Activated naive CD8-positive, alpha-beta T cell treated with anti-CD3 and anti-CD28 coated beads, Interleukin-2, amount 50 U/mL, for 16 hours (primary cell): Measurements from ENCODE around the gene SLIT3.

Source experiments
- DNase-seq: peaks from one replicate; pipeline ENCODE4 v3.0.0-alpha.2; 2020; ENCODE audit warnings: low read depth, low spot score

Gene SLIT3

GRCh38 chr5:169176709-169177694, 123.9 kb downstream of the SLIT3 start:
- DNase-seq, result no peak

DNA sequence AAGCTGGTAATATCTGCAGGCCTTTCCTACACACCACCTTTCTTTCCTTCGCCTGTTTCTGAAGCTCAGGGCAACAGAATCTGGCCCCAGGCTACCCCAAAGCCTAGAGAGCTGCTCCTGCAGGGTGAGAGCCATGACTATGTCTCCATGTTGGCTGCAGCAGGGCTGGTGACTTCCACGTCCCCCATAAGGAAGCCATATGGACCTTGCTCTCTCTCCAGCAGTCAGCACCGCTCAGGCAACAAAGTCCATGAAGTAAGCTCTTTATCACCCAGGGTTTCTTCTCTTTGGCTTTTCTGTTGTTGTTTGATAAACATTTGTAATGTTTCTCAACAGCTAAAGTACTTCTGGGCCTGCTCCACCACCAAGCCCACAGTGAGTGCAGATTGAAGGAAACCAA, 125.2 kb downstream of the SLIT3 start:
- DNase-seq, result no peak

DNA sequence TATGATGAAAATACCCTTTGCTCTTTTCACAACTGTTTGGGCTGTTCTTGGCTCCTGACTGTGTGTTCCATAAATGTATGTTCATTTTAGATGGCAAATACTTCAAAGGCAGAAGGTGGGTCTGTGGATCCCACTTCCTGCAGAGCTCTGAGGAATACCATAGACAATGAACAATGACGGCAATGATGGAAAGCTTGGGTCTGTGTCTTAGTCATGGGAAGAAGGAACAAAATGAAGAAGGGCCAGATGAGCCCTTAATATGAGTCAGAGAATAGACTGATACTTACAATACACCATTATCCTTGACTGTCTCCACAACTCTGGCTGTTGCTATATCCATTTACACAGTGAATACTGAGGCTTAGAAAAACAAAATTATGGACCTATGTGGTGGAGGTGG, 126.0 kb downstream of the SLIT3 start:
- no peak for DNase-seq

DNA sequence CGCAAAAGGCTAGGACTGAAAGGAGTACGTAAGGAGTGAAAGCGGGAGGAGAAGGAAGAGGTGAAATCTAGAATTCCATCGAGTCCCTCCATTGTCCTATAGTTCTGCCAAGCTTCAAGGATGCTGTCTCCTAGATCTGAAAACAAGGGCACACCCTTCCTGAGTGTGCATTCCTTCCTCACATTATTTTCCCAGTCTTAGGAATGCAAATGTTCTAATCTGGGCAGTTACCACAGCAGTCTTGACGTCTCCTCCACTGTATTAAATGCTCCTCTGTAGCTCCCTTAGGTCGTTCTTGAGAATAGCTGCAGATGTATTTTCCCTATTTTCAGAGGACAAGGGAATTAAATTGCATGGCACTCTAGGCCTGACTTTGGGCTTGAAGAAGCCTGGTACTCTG, 127.6 kb downstream of the SLIT3 start:
- DNase-seq, result no peak

DNA sequence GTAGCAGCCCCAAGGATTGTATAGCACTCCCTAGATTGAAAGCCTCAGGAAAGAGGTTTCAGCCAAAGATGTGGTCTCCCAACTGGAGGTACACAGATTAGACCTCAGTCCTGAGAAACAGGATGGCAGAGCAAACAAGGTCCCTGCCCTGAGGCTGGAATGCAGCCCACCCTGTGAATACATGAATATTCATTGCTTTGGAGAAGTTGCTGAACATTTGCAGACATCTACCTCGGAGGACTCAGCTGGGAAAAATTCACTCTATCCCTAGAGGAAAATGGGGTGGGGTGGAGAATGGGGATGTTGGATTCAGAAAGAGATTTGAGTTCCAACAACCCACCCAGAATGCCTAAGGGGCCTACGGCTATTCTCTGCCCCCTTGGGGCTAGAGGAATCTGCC, 129.4 kb downstream of the SLIT3 start:
- no peak for DNase-seq

DNA sequence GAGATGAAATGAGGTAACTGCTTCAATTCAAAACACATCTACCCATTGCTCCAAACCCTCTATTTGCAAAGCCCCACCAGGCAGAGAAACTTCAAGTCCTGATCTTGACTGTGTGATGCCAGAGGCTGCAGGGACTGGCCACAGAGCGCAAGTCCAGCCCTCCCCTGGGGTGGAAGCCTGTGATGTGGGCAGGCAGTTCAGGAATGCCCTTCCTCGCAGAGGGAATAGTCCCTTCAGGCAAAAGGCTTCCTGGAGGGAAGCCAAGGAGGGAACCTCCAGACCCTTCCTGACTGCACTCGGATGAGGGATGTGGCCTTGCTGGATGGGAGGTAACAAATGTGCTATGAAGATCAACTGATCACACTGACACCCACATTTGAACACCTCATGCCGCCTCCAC, 131.2 kb downstream of the SLIT3 start:
- no peak for DNase-seq

- DNase-seq, result no peak
Measured at GRCh38 chr5:169168280-169168679, 132.7 kb downstream of the SLIT3 start.

DNA sequence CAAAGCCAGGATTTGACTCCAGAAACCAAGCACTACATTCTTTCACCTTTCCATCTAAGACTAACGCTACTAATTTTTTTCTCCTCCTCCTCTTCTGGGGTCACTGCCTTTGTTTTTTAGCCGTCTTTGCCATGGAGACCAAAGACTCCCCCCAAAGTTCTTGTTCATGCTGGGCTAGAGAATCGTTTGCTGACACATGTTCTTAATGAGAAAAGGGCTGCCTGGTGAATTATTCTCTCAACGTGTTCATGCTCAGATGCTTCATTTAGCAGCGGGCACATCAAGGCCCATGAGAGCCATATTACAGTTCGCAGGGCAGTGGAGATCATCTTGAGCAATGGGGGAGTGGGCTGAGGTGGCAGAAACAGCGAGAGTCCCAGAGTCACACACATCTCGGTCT, 134.9 kb downstream of the SLIT3 start:
- DNase-seq, result no peak

DNA sequence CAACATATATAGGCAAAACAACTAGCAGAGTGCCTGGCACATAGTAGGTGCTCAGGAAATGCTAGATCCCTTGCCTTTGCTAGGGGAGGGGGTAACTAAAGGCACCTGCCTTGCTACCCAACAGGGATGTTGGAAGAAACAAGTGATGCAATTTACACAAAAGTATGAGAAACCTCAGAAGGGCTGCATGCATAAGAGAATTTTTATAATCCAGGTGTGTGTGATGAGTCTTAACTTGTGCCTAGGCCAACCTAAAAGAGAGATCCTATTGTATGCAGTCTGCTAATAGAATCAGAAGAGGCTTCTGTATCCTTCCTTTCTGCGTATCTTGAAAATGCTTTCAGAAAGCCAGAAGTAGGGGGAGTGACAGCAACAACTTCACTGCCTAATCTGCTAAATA, 135.9 kb downstream of the SLIT3 start:
- DNase-seq, result no peak

DNA sequence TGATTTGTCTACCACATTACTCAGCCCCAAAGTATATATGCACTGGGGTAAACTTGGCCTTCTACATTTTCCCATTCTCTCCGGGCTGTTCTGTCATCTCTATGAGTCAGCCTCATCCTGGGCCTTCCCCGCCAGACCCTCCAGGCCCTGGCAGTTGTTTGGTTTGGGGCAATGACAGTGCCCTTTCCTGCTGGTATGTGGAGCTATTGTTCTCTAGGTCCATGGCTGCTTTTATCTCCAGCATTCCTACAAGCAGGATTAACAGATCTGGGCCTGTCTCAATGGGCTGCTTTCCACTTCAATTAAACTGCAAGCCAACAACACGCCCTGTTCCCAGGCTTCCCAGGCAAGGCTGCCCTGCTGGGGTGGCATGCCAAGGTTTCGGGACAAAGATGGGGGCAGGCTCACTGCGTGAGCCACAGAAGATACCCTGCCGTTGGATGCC, 136.4 kb downstream of the SLIT3 start:
- DNase-seq, result no peak

- no peak for DNase-seq
Measured at GRCh38 chr5:169162407-169162806, 138.5 kb downstream of the SLIT3 start.

GRCh38 chr5:169161022-169161680, 139.8 kb downstream of the SLIT3 start:
- DNase-seq, result no peak

DNA sequence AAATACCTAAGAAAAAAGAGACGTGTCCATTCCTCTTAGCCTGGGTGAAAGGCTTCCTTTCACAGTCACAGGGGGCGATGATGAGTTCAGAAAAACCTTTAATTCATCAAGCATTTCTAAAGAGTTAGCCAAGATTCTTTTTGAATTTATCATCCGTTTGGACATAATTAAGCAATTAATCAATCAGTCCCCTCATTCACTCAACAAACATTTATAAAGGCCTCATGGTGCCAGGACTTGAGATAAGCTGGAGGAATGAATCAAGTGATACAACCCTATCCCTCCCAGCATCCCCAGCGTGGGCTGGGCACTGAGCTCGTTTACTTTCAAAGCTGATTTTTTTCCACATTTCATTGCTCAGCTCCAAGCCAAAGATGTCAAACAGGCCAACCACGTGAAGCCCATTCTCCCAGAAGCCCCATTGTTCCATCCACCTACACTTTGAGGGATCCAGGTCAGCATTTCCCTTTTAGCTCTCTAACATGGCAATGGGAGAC, 140.5 kb downstream of the SLIT3 start:
- DNase-seq, result no peak

DNA sequence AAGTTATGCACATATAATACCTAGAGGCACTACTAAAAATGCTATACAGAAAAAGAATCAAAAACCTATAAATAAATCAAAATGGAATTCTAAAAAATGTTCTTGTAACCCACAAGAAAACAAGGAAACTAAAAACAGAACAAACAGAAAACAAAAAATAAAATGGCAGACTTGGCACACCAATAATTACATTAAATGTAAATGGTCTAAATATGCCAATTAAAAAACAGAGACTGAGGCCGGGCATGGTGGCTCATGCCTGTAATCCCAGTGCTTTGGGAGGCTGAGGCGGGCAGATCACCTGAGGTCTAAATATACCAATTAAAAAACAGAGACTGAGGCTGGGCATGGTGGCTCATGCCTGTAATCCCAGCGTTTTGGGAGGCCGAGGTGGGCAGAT, 142.2 kb downstream of the SLIT3 start:
- DNase-seq, result no peak

- no peak for DNase-seq
Measured at GRCh38 chr5:169157064-169157463, 143.9 kb downstream of the SLIT3 start.

- no peak for DNase-seq
Measured at GRCh38 chr5:169154679-169155078, 146.3 kb downstream of the SLIT3 start.

DNA sequence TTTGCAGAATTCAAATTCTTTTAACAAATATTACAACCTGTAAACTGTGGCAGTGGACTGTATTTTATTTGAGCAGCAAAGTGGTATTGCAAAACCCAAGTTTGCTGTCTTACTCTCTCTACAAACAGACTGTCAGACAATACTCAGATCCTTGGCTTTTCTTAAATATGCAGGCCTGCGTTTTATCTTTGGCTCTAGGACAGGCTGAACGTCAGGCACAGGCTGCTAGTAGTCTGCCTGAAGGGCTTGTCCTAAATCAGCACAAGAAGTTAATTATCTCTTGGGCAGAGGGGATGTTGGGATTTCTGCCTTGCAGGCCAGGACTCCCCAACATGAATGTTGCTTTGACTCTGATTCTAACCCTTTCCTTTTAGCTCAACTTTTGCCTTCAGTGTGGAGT, 147.5 kb downstream of the SLIT3 start:
- DNase-seq, result no peak

- no peak for DNase-seq
Measured at GRCh38 chr5:169152946-169153345, 148.0 kb downstream of the SLIT3 start.

DNA sequence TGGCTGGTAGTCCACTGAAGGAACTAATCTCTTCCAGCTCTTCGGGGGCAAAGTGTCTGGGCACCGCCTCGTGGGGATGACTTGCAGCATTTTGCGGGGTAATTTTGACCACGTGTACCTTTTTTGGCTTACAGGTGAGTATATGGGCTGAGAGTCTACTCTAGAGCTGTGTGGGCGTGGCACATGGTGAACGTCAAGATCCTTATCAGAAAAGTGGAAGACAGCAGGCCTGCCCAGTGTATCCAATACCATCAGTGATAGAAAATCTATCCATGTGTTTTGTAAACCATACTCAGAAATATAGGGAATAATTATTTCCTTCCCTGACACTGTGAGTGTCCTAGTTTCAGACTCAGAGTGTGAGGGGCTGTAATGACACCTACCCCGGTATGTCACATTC, 148.5 kb downstream of the SLIT3 start:
- no peak for DNase-seq

GRCh38 chr5:169151051-169151805, 149.7 kb downstream of the SLIT3 start:
- no peak for DNase-seq

- no peak for DNase-seq
Measured at GRCh38 chr5:169150108-169150507, 150.8 kb downstream of the SLIT3 start.

DNA sequence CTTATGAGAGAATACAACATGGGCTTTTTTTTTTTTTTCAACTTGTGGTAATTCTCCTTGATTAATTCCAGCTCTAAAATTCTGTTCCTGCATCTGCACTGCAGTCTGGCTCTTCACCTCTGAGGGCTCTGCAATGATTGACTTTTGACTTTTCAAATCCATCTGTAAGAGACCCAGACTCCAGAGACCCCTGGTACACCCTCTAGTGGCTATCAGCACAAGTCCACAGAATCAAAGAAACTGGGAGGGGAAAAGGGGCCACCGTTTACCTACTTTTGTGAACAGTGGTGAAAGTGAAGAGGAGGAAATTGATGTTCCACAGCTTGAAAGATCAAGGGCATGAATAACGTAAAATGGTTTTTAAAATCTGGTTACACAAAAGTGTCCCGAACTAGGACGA, 151.6 kb downstream of the SLIT3 start:
- DNase-seq, result no peak
